Karpas-422 (cell line): ENCODE results near the gene RNASEH2A. TPM values are rescaled to one million over a fixed set of nuclear protein-coding genes. Genes with fewer than 3 reads are reported as not detected.

Experiments used
- DNase-seq: peaks from one replicate; pipeline ENCODE4 v3.0.0-alpha.2; 2015
- H2AFZ ChIP-seq: fragments of 200-600 bp; sonication (generic); 2 replicates; pipeline ENCODE4 v1.6.1; 2014; ENCODE audit warnings: antibody characterized with exemption, low read length, mixed read lengths
- H3K27ac ChIP-seq: fragments of 200-600 bp; sonication (generic); 2 replicates; pipeline ENCODE4 v1.5.1; 2014; ENCODE audit warnings: mild to moderate bottlenecking, low read length, moderate library complexity
- H3K27me3 ChIP-seq: fragments of 200-600 bp; sonication (generic); 2 replicates; pipeline ENCODE4 v1.6.1; 2014; ENCODE audit warnings: low read length, mixed read lengths
- H3K36me3 ChIP-seq: fragments of 200-600 bp; sonication (generic); 2 replicates; pipeline ENCODE4 v1.6.1; 2014; ENCODE audit warnings: low read length, mixed read lengths; ENCODE audit not compliant: insufficient read depth
- H3K4me1 ChIP-seq: fragments of 200-600 bp; sonication (generic); 2 replicates; pipeline ENCODE4 v1.6.1; 2014; ENCODE audit warnings: mild to moderate bottlenecking, low read length, mixed read lengths
- H3K4me2 ChIP-seq: fragments of 200-600 bp; sonication (generic); 2 replicates; pipeline ENCODE4 v1.6.1; 2014; ENCODE audit warnings: low read length, low read depth, mild to moderate bottlenecking; ENCODE audit not compliant: poor library complexity, severe bottlenecking
- H3K4me3 ChIP-seq: fragments of 200-600 bp; sonication (generic); 2 replicates; pipeline ENCODE4 v1.5.1; 2014; ENCODE audit warnings: mild to moderate bottlenecking, antibody characterized with exemption, low read length, mixed read lengths
- H3K79me2 ChIP-seq: fragments of 200-600 bp; sonication (generic); 2 replicates; pipeline ENCODE4 v1.6.1; 2014; ENCODE audit warnings: mild to moderate bottlenecking, low read length, mixed read lengths
- H3K9ac ChIP-seq: fragments of 200-600 bp; sonication (generic); 2 replicates; pipeline ENCODE4 v1.6.0; 2014; ENCODE audit warnings: low read length
- H3K9me2 ChIP-seq: fragments of 200-600 bp; sonication (generic), shearing (Covaris generic); replicated peaks from 2 replicates; pipeline ENCODE4 v1.6.0; 2014; ENCODE audit warnings: mild to moderate bottlenecking, low read length, moderate library complexity; ENCODE audit not compliant: insufficient read depth
- H3K9me3 ChIP-seq: fragments of 300-700, 200-600 bp; sonication (generic); 2 replicates; pipeline ENCODE4 v1.6.1; 2014; ENCODE audit warnings: low read length, mixed read lengths
- H4K20me1 ChIP-seq: fragments of 200-600 bp; sonication (generic); 2 replicates; pipeline ENCODE4 v1.6.1; 2014; ENCODE audit warnings: mild to moderate bottlenecking, antibody characterized with exemption, low read length, low read depth; ENCODE audit not compliant: insufficient read depth
- total RNA-seq: library from RNA; depleted of rRNA; stranded (reverse); fragments of >200 nt; shearing (Covaris generic); gene quantifications from 2 replicates; pipeline ENCODE4 v1.2.3, GENCODE V29; 2014; ENCODE audit warnings: low replicate concordance

The RNASEH2A gene
- total RNA-seq, 1 experiment from 2014 or later = 37.8 TPM

DNA sequence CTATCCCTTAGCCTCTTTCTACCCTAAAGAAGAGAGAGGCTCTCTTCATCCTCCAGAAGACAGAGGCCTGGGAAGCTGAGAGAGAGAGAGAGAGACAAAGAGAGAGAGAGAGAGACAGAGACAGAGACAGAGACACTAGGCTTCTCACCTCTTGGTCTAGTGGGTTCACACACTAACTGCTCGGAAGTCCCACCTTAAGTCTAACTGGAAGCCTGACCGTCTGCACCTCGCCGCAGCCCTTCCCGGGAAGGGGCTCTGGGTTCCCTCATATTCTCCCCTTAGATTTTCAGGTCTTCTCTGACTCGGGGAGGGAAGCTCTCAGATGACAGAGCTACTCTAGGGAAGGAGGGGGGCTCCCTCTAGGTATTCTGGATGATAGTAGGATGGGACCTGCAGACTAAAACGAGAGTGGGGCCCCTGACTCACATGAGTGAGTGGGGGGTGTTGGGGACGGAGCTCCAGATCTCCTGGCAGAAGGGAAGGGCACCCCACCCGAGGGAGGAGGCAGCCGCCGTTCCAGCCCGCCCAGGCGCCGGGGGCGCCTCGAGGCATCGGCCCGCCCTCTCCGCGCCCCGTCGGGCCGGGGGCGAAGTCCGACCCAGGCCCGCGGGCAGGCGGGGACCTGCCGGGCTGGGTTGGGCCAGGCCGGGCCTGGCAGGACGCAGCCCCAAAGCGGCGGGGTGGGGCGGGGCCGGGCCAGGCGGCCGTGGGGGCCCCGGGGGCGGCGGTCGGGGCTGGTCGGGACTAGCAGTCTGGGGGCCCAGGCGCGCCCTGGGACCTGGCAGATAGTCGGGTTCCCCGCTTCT is 17.1 kb upstream of the RNASEH2A start:
- H3K4me1 ChIP-seq = peaks cover 60% of the 10 kb centered on the region
- H3K79me2 ChIP-seq = peaks cover 18% of the 10 kb centered on the region
- no peaks in the 10 kb centered on the region for H3K9me3 ChIP-seq
- H3K9ac ChIP-seq = peak overlapping the region; percentile 77
- peak overlapping the region; percentile 95 for H3K4me2 ChIP-seq
- H3K27me3 ChIP-seq = no peaks in the 10 kb centered on the region
- H3K4me3 ChIP-seq = peak overlapping the region; percentile 80
- no peaks in the 10 kb centered on the region for H3K36me3 ChIP-seq
- H4K20me1 ChIP-seq = peaks cover 5% of the 10 kb centered on the region; the same call in 1 of the 2 replicates
- no peak overlapping the region for H2AFZ ChIP-seq
- peak overlapping the region; percentile 84 for H3K27ac ChIP-seq
- no peaks in the 10 kb centered on the region for H3K9me2 ChIP-seq
- peak; percentile 53 for DNase-seq

DNA sequence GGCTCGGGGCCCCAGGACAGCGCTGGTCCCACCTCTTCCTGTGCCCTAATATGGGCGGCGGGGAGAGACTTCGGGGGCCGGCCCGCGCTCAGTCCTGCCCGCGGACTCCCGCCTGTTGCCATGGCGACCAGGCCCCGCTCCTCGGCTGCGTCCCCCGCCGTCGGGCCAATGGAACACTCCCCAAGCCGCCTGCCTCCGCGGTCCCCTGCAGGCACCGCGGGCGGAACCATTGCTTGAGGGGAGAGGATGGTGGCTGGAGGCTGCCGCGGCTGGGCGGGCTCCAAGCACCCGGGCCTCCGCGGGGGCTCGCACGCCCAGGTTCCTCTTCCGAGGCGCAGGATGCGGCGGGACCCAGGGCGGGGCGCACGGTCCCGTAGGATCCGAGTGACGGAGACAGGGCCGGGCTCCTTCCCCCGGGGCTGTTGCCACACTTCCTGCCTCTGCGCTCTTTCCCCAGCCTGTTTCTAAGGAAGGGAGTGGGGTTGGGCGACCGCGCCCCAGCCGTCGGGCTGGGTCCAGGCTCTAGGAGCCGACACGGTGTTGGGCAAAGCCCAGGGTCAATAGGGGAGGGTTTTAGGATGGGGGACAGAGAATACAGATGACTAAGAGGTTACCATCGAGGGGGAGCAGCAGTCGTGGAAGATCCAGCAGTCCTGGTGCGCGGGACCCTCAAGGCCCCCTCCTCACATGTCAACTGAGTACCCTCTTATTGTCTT is 16.3 kb upstream of the RNASEH2A start:
- Histone ChIP-seq H2AFZ (no peak overlapping the region), H3K4me1 (peaks cover 60% of the 10 kb centered on the region), H3K36me3 (no peaks in the 10 kb centered on the region), H3K9ac (peak overlapping the region; percentile 77), H3K4me3 (peak overlapping the region; percentile 80), H3K27me3 (no peaks in the 10 kb centered on the region), H3K27ac (peak overlapping the region; percentile 84), H3K79me2 (peaks cover 18% of the 10 kb centered on the region), H3K9me3 (no peaks in the 10 kb centered on the region), H3K4me2 (peak overlapping the region; percentile 95), H3K9me2 (no peaks in the 10 kb centered on the region), H4K20me1 (peaks cover 5% of the 10 kb centered on the region; the same call in 1 of the 2 replicates)
- DNase-seq = peak; percentile 98

DNA sequence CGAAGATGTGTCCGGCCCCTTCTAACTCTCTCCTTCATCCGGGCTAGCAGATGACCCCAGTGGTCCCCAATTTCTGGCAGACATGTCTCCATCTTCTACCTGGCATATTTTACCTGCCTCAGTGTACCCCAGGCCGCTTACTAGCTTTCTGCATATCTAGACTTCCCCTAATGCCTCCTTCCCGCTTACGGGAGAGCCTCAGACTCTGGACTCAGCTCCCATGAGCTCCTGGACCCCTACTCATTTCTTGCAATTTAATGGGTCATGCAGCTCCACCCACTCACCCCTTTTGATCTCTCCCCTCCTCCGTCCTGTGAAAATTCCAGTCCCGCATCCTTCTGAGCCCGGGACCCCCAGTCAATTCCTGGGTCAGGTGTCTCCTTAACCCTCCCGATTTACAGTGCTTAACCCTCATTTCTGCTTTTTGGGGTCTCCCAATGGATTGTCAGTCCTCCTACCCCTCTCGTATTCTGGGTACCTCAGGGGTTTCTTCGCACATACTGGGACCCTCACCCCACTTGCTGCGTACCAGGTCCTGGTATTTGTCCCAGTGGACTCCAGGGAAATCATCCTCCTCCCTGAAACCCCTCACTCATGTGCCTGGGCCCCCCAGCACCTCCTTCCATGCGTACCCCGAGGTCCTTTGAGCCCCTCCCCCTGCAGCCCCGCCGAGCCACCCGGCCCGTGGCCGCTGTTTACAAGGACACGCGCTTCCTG is 15.6 kb upstream of the RNASEH2A start:
- Histone ChIP-seq H2AFZ (no peak overlapping the region), H3K4me1 (peaks cover 53% of the 10 kb centered on the region), H3K9me2 (no peaks in the 10 kb centered on the region), H3K9ac (peak overlapping the region; percentile 77), H3K4me3 (peak overlapping the region; percentile 80), H3K9me3 (no peaks in the 10 kb centered on the region), H4K20me1 (peaks cover 5% of the 10 kb centered on the region; the same call in 1 of the 2 replicates), H3K27ac (peak overlapping the region; percentile 57), H3K36me3 (no peaks in the 10 kb centered on the region), H3K79me2 (peaks cover 18% of the 10 kb centered on the region), H3K4me2 (peak overlapping the region; percentile 95), H3K27me3 (no peaks in the 10 kb centered on the region)
- DNase-seq = peak; percentile 54

DNA sequence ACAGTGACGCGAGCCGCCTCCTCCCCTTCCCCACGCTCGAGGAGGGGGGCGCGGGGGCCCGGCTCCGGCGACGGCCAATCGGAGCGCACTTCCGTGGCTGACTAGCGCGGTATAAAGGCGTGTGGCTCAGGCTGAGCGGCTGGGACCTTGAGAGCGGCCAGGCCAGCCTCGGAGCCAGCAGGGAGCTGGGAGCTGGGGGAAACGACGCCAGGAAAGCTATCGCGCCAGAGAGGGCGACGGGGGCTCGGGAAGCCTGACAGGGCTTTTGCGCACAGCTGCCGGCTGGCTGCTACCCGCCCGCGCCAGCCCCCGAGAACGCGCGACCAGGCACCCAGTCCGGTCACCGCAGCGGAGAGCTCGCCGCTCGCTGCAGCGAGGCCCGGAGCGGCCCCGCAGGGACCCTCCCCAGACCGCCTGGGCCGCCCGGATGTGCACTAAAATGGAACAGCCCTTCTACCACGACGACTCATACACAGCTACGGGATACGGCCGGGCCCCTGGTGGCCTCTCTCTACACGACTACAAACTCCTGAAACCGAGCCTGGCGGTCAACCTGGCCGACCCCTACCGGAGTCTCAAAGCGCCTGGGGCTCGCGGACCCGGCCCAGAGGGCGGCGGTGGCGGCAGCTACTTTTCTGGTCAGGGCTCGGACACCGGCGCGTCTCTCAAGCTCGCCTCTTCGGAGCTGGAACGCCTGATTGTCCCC is 14.9 kb upstream of the RNASEH2A start, which contains the start of gene JUNB:
Gene JUNB (plus strand): TSS at position 142 of the 706 bp plus-strand sequence. CDS start 286 bp downstream, at position 428.
- no peak within 1 kb of the TSS for H2AFZ ChIP-seq
- H3K27me3 ChIP-seq = no peaks in the 10 kb centered on the region
- no peaks in the 10 kb centered on the region for H3K36me3 ChIP-seq
- no peaks in the 10 kb centered on the region for H3K9me2 ChIP-seq
- H4K20me1 ChIP-seq = peaks cover 5% of the 10 kb centered on the region; the same call in 1 of the 2 replicates
- H3K4me2 ChIP-seq = peak within 1 kb of the TSS; percentile 95
- H3K4me1 ChIP-seq = peaks cover 51% of the 10 kb centered on the region
- H3K4me3 ChIP-seq = peak within 1 kb of the TSS; percentile 80
- H3K9ac ChIP-seq = peak within 1 kb of the TSS; percentile 96
- H3K27ac ChIP-seq = peak within 1 kb of the TSS; percentile 84
- H3K79me2 ChIP-seq = peaks cover 18% of the 10 kb centered on the region
- H3K9me3 ChIP-seq = no peaks in the 10 kb centered on the region
- DNase-seq = peak; percentile 98

DNA sequence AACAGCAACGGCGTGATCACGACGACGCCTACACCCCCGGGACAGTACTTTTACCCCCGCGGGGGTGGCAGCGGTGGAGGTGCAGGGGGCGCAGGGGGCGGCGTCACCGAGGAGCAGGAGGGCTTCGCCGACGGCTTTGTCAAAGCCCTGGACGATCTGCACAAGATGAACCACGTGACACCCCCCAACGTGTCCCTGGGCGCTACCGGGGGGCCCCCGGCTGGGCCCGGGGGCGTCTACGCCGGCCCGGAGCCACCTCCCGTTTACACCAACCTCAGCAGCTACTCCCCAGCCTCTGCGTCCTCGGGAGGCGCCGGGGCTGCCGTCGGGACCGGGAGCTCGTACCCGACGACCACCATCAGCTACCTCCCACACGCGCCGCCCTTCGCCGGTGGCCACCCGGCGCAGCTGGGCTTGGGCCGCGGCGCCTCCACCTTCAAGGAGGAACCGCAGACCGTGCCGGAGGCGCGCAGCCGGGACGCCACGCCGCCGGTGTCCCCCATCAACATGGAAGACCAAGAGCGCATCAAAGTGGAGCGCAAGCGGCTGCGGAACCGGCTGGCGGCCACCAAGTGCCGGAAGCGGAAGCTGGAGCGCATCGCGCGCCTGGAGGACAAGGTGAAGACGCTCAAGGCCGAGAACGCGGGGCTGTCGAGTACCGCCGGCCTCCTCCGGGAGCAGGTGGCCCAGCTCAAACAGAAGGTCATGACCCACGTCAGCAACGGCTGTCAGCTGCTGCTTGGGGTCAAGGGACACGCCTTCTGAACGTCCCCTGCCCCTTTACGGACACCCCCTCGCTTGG is 14.1 kb upstream of the RNASEH2A start:
- no peaks in the 10 kb centered on the region for H3K27me3 ChIP-seq
- DNase-seq = peak; percentile 95
- peak overlapping the region; percentile 96 for H3K9ac ChIP-seq
- peaks cover 5% of the 10 kb centered on the region; the same call in 1 of the 2 replicates for H4K20me1 ChIP-seq
- H2AFZ ChIP-seq = no peak overlapping the region
- peak overlapping the region; percentile 84 for H3K27ac ChIP-seq
- peak overlapping the region; percentile 80 for H3K4me3 ChIP-seq
- H3K9me2 ChIP-seq = no peaks in the 10 kb centered on the region
- peak overlapping the region; percentile 95 for H3K4me2 ChIP-seq
- no peaks in the 10 kb centered on the region for H3K9me3 ChIP-seq
- peaks cover 18% of the 10 kb centered on the region for H3K79me2 ChIP-seq
- no peaks in the 10 kb centered on the region for H3K36me3 ChIP-seq
- peaks cover 52% of the 10 kb centered on the region for H3K4me1 ChIP-seq

DNA sequence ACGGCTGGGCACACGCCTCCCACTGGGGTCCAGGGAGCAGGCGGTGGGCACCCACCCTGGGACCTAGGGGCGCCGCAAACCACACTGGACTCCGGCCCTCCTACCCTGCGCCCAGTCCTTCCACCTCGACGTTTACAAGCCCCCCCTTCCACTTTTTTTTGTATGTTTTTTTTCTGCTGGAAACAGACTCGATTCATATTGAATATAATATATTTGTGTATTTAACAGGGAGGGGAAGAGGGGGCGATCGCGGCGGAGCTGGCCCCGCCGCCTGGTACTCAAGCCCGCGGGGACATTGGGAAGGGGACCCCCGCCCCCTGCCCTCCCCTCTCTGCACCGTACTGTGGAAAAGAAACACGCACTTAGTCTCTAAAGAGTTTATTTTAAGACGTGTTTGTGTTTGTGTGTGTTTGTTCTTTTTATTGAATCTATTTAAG is 13.5 kb upstream of the RNASEH2A start:
- H3K27ac ChIP-seq = peak overlapping the region; percentile 84
- H3K36me3 ChIP-seq = no peaks in the 10 kb centered on the region
- H3K27me3 ChIP-seq = no peaks in the 10 kb centered on the region
- H2AFZ ChIP-seq = no peak overlapping the region
- peaks cover 5% of the 10 kb centered on the region; the same call in 1 of the 2 replicates for H4K20me1 ChIP-seq
- peaks cover 18% of the 10 kb centered on the region for H3K79me2 ChIP-seq
- no peak for DNase-seq
- H3K4me3 ChIP-seq = peak overlapping the region; percentile 80
- peak overlapping the region; percentile 95 for H3K4me2 ChIP-seq
- no peaks in the 10 kb centered on the region for H3K9me2 ChIP-seq
- H3K4me1 ChIP-seq = peaks cover 52% of the 10 kb centered on the region
- H3K9me3 ChIP-seq = no peaks in the 10 kb centered on the region
- H3K9ac ChIP-seq = peak overlapping the region; percentile 96
